ENCODE measurements around the gene NNMT.

NNMT gene

DNA sequence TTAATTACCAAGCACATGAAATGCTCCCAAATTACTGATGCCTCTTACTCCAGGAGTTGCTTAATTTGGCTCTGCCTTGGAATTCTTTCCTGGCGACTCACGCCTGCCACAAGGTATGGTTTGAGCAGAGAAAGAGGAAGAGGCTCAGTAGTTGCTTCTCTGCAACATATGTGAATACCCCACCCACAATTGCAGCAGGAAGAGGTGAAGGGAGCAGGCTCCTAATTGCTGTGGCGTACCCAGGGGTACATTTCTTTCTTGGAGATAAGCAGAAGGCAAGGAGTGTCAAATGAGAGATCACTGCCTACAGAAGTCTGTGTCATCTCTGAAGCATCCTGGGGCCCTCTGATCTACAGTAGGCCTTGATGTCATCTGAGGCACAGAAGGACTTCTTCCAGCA is 10.6 kb upstream of the NNMT start:
- no peak for DNase-seq

DNA sequence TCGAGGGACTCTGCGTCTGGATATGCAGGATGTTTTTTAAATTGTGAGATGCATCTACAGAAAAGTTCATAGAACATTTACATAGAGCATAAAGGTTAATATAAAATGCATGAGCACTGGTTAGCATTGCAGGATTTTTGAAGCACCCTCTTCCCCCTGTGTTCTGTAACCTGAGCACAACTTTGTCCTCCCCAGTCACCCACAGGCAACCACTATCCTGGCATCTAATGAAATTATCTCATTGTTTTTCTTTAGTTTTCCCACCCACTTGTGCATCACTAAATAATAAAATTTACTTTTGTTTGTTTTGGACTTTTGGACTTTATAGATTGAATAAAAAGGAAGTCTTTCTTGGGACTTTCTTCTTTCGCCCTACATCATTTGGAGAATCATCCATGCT is 10.0 kb upstream of the NNMT start:
- no peak for DNase-seq

DNA sequence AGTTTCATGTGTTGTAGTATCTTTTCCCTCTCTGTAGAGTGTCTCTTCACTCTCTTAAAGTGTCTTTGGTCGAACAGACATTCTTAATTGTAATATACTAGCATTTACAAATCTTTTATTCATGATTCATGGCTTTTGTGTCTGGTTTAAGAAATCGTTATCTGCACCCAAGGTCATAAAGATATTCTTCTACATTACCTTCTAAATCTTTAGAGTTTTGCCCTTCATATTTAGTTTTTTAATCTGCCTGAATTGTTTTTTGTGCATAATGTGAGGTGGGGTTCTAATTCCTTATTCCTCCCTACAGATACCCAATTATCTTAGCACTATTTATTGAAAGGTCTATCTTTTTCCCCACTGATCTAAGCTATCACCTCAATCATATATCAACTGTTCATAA is 9.0 kb upstream of the NNMT start:
- DNase-seq: no peak

DNA sequence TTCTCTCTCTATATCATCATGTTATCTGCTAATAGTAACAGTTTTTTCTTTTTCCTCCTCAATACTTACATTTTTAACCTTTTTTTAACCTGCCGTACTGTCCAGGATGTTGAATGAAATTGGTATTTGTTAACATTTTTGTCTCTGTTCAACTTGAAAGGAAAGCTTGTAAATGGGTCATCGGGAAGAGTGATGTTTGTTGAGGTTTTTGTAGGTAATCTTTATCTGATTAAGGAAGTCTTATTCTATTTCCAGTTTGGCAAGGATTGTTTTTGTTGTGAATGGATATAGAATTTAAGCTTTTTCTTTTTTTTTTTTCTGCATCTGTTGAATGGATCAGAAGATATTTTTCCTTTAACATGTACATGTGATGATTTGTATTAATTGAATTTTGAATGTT is 8.1 kb upstream of the NNMT start:
- no peak for DNase-seq

DNA sequence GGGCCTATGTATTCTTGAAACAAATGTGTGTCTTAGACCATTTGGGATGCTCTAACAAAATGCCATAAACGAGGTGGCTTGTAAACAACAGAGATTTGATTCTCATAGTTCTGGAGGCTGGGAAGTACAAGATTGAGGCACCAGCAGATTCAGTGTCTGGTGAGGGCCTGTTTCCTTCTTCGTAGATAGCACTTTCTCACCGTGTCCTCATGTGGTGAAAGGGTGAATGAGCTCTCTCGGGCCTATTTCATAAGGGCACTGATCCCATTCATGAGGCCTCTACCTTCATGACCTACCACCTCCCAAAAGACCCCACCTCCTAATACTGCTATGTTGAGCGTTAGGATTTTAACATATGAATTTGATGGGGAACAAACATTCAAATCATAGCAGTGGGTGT is 6.4 kb upstream of the NNMT start:
- DNase-seq: no peak

DNA sequence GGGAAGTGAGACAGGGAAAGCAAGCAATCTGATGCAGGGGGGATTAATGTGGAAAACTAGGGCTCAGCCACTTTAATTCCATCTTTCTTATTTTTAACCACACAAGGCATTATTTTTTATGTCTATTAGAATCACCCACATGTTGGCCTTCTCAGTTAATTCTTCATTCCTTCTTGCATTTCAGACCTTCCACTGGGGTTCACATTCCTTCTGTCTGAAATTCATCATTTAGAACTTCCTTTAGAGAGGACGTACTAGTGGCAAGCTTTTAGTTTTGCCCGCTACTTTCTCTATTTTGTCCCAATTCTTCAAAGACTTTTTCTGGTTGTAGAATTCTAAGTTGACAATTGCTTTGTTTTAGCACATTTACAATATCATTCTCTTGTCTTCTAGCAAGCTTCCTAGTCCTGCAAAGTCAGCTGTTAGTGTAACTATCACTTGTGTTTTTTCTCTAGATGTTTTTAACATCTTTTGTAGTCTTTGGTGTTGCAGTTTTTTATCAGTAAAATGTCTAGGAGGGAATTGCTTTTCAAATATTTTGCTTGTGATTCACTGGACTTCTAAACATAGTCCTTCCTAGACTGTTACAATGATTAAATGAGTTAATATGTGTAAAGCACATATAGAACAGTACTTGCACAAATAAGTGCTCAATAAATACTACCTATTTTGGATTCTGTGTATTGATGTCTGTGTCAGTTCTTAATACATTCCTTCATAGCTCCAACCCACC is 5.5 kb upstream of the NNMT start:
- no peak for DNase-seq

DNA sequence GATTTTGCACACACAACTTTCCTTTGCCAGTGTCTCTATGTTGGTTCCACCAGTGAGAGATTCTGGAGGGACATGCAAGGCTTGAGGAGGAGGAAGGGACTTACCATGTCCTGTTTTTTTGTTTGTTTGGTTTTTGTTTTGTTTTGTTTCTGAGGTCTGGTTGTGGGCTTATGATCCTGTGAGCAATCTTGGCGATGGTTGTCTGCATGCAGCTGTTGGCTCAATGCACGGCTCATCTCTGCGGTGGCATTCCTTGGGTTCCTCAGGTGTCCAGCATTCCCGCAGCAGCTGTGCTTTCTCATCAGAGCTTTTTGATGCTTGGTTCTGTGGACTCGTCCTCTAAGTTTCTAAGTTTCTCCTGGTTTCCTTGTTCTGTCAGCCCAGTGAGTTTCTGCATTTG is 4.8 kb upstream of the NNMT start:
- no peak for DNase-seq

DNA sequence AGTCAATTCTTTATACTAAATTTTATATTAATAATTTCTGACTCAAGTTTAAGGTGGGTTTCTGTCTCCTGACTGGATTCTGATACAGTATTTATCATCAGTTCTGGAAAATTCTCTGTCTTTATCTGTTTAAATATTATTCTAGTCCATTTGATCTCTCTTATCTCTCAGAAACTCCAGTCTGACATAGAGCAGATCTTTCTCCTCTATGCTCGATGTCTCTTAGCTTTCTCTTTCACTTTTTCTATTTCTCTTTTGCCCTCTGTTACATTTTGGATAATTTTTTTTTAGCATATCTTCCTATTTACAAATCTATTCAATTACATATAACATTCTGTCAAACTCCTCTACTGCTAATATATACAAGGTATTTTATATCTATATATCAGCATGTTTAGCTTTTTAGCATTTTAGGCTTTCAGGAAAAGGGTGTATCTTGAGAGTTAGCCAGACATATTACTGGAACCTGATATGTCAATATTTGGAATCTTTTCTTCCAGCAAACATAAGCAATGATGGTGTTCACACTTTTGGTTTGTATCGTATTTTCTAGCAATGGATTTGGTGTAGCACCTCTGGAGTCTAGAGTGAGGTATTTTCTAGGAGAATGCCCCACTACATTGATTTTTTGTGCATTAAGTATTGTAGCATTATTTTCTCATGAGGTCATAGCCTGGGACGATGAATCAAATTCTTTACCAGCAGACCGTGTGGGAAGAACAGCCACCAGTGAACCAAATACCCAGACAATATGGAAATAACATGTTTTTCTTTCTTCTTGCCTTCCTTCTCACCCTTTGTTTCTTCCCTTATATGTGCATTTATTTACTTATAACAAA is 4.1 kb upstream of the NNMT start:
- no peak for DNase-seq

DNA sequence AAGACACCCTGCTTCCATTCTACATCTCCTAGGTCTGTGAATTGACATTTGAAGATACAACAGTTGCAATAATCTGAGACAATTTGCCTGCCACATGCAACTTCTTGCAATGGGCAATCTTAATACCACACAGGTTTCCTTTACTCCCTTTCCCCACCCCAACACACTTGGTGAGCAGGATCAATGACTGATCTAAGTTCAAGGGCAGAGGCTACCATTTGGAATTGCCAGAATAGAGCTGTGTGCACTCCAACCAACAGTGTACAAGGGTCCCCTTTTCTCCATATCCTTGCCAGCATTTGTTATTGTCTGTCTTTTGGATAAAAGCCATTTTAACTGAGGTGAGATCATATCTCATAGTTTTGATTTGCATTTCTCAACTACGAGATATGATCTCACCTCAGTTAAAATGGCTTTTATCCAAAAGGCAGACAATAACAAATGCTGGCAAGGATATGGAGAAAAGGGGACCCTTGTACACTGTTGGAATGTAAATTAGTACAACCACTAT is 2.9 kb upstream of the NNMT start:
- no peak for DNase-seq

DNA sequence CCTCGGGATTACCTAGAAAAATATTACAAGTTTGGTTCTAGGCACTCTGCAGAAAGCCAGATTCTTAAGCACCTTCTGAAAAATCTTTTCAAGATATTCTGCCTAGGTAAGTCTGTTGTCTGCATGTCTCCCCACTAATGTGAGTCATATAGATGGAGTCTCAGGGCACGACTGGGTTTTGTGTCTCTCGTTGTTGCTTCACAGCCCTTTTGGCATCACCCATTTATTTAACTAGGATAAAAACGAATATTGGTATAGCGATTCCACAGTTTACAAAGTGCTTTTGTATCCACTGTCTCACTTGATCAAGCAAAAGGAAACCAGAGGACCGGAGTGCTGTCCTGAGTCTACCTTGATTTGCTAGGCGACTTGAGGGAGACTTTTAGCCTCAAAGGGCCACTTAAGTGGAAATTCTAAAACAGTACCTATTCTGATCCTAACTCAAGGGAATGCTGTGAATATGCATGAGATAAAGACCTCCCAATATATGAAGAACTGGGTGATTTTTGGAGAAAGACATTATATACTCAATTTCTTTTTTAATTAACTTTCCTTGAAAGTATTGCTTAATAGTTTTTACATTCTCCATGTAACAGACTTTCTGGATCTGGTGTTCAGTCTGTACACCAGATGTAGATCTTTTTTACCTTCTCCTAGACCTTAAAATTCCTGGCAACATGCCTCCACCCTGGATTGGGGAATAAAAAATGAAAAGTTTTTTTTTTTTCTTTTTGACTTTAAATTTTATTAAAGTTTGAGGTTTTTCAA is 590 bp downstream of the NNMT start:
- DNase-seq: no peak

DNA sequence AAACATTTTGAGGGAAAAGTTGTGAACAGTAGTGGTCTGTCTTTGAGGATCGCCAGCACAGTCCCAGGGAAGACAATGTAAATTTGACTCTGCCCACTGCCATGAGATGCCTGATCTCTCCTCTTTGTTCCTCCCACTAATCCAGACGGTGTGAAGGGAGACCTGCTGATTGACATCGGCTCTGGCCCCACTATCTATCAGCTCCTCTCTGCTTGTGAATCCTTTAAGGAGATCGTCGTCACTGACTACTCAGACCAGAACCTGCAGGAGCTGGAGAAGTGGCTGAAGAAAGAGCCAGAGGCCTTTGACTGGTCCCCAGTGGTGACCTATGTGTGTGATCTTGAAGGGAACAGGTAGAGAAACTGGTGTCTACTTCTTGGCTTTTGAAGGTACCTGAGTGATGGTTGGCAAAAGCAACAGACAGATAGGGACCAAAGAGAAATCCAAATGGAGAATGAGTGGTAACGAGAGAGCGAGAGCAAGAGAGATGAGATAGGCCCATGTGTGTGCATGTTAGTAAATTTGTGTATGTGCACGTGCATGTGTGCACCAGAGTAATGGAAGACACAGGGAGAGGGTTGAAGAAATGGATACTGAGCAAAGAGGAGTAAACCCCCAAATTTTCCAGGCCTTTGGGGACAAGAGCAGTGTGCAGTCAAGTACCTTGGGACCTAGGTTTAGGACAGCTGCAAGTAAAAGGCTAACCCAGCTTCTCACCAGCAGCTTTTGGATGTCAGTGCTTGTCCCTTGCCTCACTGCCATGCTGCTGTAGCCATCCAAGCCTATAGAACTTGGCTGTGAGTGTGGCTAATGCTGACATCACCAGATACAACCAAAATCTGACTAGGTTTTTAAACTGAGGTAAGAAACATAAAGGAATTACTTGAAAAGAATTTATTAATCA is 1.9 kb downstream of the NNMT start:
- DNase-seq: no peak

DNA sequence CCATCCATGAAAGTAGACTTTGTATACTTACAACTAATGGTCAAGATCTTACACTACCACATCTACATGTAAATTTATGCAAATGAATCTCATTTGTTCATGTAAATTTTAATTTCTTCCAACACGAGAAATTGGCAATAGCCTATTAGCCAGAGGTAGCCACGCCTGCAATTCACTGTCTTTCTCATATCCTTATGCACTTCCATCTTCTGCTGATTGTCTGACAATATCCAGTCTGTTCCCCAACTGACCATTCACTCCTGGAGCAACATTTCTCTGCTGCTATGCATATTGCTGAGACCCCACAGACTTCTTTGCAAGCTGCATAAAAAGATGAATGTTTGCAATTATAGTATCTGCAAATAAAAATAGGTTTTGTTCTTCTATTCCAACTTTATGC is 2.5 kb downstream of the NNMT start:
- no peak for DNase-seq

DNA sequence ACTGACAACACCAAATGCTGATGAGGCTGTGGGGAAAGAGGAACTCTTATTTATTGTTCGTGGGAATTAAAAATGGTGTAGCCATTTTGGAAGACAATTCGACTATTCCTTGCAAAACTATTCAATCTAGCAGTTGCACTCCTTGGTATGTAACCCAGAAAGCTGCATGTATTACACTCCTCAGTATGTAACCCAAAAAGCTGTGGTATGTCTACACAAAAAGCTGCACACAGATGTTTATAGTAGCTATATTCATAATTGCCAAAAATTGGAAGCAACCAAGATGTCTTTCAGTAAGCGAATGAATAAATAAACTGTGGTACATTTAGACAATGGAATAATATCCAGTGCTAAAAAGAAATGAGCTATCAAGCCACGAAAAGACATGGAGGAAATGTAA is 4.9 kb downstream of the NNMT start:
- DNase-seq: no peak

DNA sequence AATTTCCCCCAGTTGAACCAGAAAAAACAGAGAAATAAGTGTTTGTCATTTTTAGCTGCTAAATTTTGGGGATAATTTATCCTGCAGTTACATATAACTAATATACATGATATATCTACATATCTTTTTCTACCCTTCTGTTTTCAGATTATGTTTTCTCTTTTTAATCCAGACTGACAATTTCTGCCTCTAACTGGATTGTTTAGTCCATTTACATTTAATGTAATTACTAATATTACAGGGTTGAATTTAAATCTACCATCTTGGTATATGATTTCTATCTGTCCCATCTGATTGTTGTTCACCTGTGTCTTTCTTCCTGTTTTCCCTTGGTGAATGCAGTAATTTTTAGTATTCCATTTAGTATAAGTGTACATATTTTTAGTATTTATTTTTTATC is 5.7 kb downstream of the NNMT start:
- DNase-seq: no peak

DNA sequence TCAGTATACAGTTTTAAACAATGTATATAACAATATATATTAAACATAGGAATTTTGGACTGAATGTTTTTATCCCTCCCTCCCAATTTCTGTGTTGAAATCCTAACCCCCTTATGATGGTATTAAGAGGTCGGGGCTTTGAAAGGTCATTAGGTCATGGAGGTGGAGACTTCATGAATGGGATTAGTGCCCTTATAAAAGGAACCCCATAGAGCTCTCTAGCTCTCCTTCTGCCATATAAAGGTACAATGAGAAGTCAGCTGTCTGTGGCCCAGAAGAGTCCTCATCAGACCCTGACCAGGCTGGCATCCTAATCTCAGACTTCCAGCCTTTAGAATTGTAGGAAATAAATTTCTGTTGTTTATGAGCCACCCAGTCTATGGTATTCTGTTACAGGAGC is 6.5 kb downstream of the NNMT start:
- DNase-seq: no peak

DNA sequence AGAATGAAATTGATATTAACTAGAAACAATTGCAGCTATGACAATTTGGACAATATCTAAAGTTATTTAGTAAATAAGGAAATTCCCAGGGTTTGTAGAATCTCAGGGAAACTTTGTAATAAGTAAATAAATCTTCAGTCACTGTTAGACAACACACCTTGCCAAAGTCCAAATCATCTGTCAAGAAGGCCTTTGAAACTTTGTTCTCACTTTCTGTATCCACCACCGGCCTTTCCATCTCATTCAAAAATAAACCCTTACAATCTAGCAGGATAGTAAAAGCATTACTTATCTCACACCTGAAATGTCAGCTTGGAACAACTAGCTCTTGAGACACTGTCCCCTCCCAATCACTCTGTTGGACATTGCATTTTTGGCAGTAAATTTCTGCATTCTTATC is 7.9 kb downstream of the NNMT start:
- no peak for DNase-seq

DNA sequence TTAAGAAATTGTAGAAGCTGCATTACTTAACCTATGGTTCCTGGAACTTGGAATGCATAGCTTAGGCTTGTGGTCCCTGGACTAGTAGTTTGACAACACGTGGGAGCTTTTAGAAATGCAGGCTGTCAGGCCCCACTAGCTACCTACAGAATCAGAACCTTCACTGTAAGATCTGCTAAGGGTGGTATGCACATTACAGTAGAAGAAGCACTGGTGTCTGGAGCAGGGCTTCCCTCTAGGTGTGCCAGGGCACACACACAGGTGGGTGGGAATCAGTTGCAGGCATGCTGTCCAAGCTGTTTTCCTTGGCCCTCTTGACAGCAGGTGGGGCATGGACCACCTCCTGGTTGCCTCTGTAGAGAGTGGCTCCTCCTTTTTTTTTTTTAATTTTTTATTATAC is 8.8 kb downstream of the NNMT start:
- DNase-seq: no peak

DNA sequence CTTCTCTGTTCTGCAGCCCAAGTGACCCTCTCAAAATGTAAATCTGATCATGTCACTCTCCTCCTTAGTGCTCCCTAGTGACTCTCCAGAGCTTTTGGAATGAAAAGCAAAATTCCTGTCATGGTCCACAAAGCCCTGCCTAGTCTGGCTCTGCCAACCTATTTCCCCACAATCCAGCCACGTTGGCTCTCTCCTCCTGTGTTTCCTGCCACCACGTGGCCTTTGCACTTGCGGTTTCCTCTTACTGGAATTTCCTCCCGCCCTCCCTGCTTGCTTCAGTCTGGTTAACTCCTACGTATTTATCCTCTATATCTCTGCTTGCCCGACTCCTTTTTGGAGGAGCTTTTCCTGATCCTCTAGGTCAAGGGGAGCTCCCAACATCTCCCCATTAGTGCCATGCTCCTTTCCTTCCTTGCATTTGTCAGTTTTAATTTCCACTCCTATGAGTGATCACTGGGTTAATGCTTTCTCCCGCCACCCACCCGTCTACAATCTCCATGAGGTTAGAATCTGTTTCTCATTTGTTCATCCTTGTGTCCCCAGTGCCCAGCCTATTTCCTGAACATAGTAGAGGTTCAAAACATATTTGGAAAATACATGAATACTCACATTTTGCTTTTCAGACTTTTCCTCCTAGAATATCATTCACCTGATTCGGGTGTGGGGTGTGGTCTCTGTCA is 11.5 kb downstream of the NNMT start:
- DNase-seq: no peak

DNA sequence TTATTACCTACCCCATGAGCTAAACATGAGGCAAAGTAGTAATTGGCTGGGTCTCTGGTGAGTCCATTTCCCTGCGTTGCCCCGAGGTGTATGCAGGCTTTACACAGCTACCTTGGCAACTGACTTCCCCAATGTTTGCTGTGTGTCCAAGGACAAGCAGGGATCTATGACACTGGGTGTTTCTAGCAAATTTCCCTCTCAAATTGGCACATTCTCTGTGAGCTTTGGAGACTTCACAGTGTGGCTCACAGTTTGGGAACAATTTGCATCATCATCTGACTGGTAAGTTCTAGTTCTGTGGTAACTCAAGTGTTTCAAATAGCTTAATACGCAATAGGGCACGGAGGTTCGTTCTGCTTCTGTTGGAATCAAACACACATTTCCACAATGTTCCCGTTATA is 12.5 kb downstream of the NNMT start:
- no peak for DNase-seq

DNA sequence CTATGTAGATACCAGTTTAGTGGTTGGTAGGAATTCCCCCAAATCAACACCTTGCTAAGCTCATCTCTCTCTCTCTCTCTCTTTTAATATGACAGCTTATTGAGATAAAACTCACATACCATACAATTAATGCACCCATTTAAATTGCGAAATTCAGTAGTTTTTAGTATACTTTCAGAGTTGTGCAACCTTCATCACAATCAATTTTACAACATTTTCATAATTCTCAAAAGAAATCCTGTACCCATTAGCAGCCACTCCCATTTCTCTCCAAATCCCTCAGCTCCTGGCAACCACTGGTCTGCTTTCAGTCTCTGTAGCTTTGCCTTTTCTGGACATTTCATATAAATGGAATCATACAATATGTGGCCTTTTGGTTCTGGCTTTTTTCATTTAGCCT is 13.3 kb downstream of the NNMT start:
- no peak for DNase-seq

DNA sequence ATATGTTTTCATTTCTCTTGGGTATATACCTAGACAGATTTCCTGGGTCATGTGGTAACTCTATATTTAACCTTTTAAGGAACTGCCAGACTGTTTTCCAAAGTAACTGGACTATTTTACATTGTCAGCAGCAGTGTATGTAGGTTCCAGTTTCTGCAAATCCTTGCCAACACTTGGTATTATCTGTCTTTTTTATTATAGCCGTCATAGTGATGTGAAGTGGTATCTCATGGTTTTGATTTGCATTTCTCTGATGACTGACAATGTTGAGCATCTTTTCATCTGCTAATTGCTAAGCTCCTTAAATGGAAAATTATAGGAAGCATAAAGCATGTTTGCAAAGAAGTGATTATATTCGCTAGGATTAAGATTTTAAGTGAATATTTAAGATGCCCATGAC is 13.9 kb downstream of the NNMT start:
- DNase-seq: no peak

DNA sequence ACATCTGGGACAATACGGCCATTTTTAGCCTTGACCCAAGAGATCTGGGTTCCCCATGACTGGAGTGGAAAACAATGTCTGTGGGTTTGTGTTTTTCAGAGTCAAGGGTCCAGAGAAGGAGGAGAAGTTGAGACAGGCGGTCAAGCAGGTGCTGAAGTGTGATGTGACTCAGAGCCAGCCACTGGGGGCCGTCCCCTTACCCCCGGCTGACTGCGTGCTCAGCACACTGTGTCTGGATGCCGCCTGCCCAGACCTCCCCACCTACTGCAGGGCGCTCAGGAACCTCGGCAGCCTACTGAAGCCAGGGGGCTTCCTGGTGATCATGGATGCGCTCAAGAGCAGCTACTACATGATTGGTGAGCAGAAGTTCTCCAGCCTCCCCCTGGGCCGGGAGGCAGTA is 15.7 kb downstream of the NNMT start:
- no peak for DNase-seq

All from activated CD4-positive, CD25-positive, alpha-beta regulatory T cell (primary cell).